H9 (cell line): ENCODE data around the gene SDK1. TPM values are rescaled to one million over a fixed set of nuclear protein-coding genes. Genes with fewer than 3 reads are reported as not detected.

Source experiments
- DNase-seq: peaks from one replicate; pipeline ENCODE4 v3.0.0-alpha.2; 2017
- H2AFZ ChIP-seq: one replicate; pipeline ENCODE4 v1.6.1; 2013; ENCODE audit warnings: mild to moderate bottlenecking, low read length, control low read depth, moderate library complexity
- H2AK5ac ChIP-seq: 2 replicates; pipeline ENCODE4 v1.6.1; 2013; ENCODE audit warnings: low read length, control low read depth, mixed read lengths; ENCODE audit not compliant: insufficient read length
- H2BK120ac ChIP-seq: one replicate; pipeline ENCODE4 v1.6.1; 2013; ENCODE audit warnings: low read depth, mild to moderate bottlenecking, low read length, control low read depth, inconsistent platforms; ENCODE audit not compliant: poor library complexity, severe bottlenecking
- H2BK12ac ChIP-seq: 2 replicates; pipeline ENCODE4 v1.6.1; 2013; ENCODE audit warnings: low read length, control low read depth, mixed read lengths, low read depth; ENCODE audit not compliant: insufficient read length
- H2BK15ac ChIP-seq: 2 replicates; pipeline ENCODE4 v1.6.1; 2013; ENCODE audit warnings: low read depth, low read length, control low read depth
- H2BK20ac ChIP-seq: one replicate; pipeline ENCODE4 v1.6.1; 2013; ENCODE audit warnings: low read depth, mild to moderate bottlenecking, low read length, control low read depth, inconsistent platforms; ENCODE audit not compliant: poor library complexity, severe bottlenecking
- H2BK5ac ChIP-seq: 2 replicates; pipeline ENCODE4 v1.6.1; 2013; ENCODE audit warnings: low read length, control low read depth, mixed read lengths; ENCODE audit not compliant: insufficient read length
- H3K14ac ChIP-seq: 2 replicates; pipeline ENCODE4 v1.6.1; 2013; ENCODE audit warnings: low read length, control low read depth; ENCODE audit not compliant: insufficient read depth
- H3K18ac ChIP-seq: 2 replicates; pipeline ENCODE4 v1.6.1; 2013; ENCODE audit warnings: low read depth, mild to moderate bottlenecking, mixed read lengths, low read length, control low read depth; ENCODE audit not compliant: insufficient read length
- H3K23ac ChIP-seq: 2 replicates; pipeline ENCODE4 v1.6.1; 2013; ENCODE audit warnings: low read length, control low read depth, mixed read lengths, low read depth; ENCODE audit not compliant: insufficient read length
- H3K23me2 ChIP-seq: 2 replicates; pipeline ENCODE4 v1.6.1; 2013; ENCODE audit warnings: low read depth, mild to moderate bottlenecking, mixed read lengths, low read length, control low read depth; ENCODE audit not compliant: insufficient read length, poor library complexity, severe bottlenecking
- H3K27ac ChIP-seq: 2 replicates; pipeline ENCODE4 v1.5.1; 2013; ENCODE audit warnings: low read length, control low read depth, mixed read lengths, low read depth; ENCODE audit not compliant: insufficient read length
- H3K27me3 ChIP-seq: 2 replicates; pipeline ENCODE4 v1.6.1; 2013; ENCODE audit warnings: low read length, control low read depth, inconsistent platforms; ENCODE audit not compliant: insufficient read depth
- H3K4ac ChIP-seq: 2 replicates; pipeline ENCODE4 v1.6.1; 2013; ENCODE audit warnings: low read depth, mild to moderate bottlenecking, control low read depth, inconsistent platforms, low read length, moderate library complexity
- H3K4me1 ChIP-seq: 2 replicates; pipeline ENCODE4 v1.6.1; 2013; ENCODE audit warnings: low read length, control low read depth, inconsistent platforms; ENCODE audit not compliant: insufficient read depth
- H3K4me2 ChIP-seq: 2 replicates; pipeline ENCODE4 v1.6.1; 2013; ENCODE audit warnings: low read length, control low read depth, mixed read lengths; ENCODE audit not compliant: insufficient read length, insufficient read depth
- H3K56ac ChIP-seq: 2 replicates; pipeline ENCODE4 v1.6.1; 2013; ENCODE audit warnings: low read depth, mild to moderate bottlenecking, mixed read lengths, low read length, control low read depth; ENCODE audit not compliant: insufficient read length
- H3K79me1 ChIP-seq: 2 replicates; pipeline ENCODE4 v1.6.1; 2013; ENCODE audit warnings: low read depth, mild to moderate bottlenecking, moderate library complexity, low read length, control low read depth, inconsistent platforms; ENCODE audit not compliant: insufficient read depth, poor library complexity, severe bottlenecking
- H3K79me2 ChIP-seq: 2 replicates; pipeline ENCODE4 v1.6.1; 2013; ENCODE audit warnings: low read length, control low read depth, inconsistent platforms; ENCODE audit not compliant: insufficient read depth
- H3K9ac ChIP-seq: 2 replicates; pipeline ENCODE4 v1.6.1; 2013; ENCODE audit warnings: low read length, control low read depth, mixed read lengths; ENCODE audit not compliant: insufficient read length; ENCODE audit errors: extremely low read depth
- H3K9me3 ChIP-seq: one replicate; pipeline ENCODE4 v1.6.1; 2013; ENCODE audit warnings: low read depth, low read length, inconsistent platforms; ENCODE audit not compliant: control insufficient read depth
- H3T11ph ChIP-seq: one replicate; pipeline ENCODE4 v1.6.1; 2013; ENCODE audit warnings: mild to moderate bottlenecking, low read length, control low read depth, inconsistent platforms
- H4K20me1 ChIP-seq: one replicate; pipeline ENCODE4 v1.6.1; 2013; ENCODE audit not compliant: control insufficient read depth, insufficient read length, insufficient read depth
- H4K5ac ChIP-seq: 2 replicates; pipeline ENCODE4 v1.6.1; 2013; ENCODE audit warnings: low read depth, mild to moderate bottlenecking, mixed read lengths, low read length, control low read depth; ENCODE audit not compliant: insufficient read length
- H4K8ac ChIP-seq: replicated peaks from 2 replicates; pipeline ENCODE4 v1.6.1; 2013; ENCODE audit warnings: low read length, control low read depth, mixed read lengths, low read depth; ENCODE audit not compliant: insufficient read length
- H4K91ac ChIP-seq: 2 replicates; pipeline ENCODE4 v1.6.1; 2013; ENCODE audit warnings: low read depth, mild to moderate bottlenecking, moderate library complexity, mixed read lengths, low read length, control low read depth; ENCODE audit not compliant: insufficient read length
- H3K27ac Mint-ChIP-seq, 3 experiments: 2 replicates in 2 of 3; 3 replicates in 1 of 3; pipeline ENCODE4 v1.8.0; 2020 to 2021; ENCODE audit warnings: mixed read lengths in 3 of 3, mild to moderate bottlenecking in 1 of 3, moderate library complexity in 1 of 3
- H3K27me3 Mint-ChIP-seq: 2 replicates; pipeline ENCODE4 v1.8.0; 2021; ENCODE audit warnings: low read depth, mild to moderate bottlenecking, moderate library complexity, mixed read lengths
- H3K36me3 Mint-ChIP-seq, 3 experiments: 2 replicates in 2 of 3; 3 replicates in 1 of 3; pipeline ENCODE4 v1.8.0; 2020 to 2021; ENCODE audit warnings: low read depth in 3 of 3, mixed read lengths in 3 of 3; ENCODE audit not compliant: insufficient read depth in 1 of 3
- H3K4me1 Mint-ChIP-seq, 2 experiments: 2 replicates each; pipeline ENCODE4 v1.8.0; 2020; ENCODE audit warnings: mixed read lengths in 2 of 2
- H3K4me3 Mint-ChIP-seq, 2 experiments: 2 replicates in 1 of 2; 3 replicates in 1 of 2; pipeline ENCODE4 v1.8.0; 2020 to 2021; ENCODE audit warnings: mild to moderate bottlenecking in 2 of 2, mixed read lengths in 2 of 2, moderate library complexity in 1 of 2
- H3K9me3 Mint-ChIP-seq, 2 experiments: 2 replicates in 1 of 2; 3 replicates in 1 of 2; pipeline ENCODE4 v1.8.0; 2020; ENCODE audit warnings: mild to moderate bottlenecking in 2 of 2, mixed read lengths in 2 of 2, moderate library complexity in 1 of 2
- CTCF ChIP-seq: fragments of 200-600 bp; sonication (generic); conservative IDR thresholded peaks from 3 replicates; pipeline ENCODE4 v1.8.0; 2021; ENCODE audit warnings: antibody characterized with exemption, mild to moderate bottlenecking
- WGBS: extraction: QIAGEN DNeasy Blood & Tissue Kit; methylation state at CpG from one replicate; pipeline ENCODE4 v1.1.7; 2013; ENCODE audit warnings: missing lambda C conversion rate, low lambda C conversion rate, mixed read lengths; ENCODE audit not compliant: insufficient read length; ENCODE audit errors: extremely low coverage; 5-methylcytosine and 5-hydroxymethylcytosine counted together
- total RNA-seq: library from RNA; stranded (reverse); gene quantifications from 2 replicates; pipeline ENCODE4 v1.2.1, GENCODE V29; 2021

Gene SDK1
- total RNA-seq, 1 experiment from 2014 or later = 8.7 TPM

DNA sequence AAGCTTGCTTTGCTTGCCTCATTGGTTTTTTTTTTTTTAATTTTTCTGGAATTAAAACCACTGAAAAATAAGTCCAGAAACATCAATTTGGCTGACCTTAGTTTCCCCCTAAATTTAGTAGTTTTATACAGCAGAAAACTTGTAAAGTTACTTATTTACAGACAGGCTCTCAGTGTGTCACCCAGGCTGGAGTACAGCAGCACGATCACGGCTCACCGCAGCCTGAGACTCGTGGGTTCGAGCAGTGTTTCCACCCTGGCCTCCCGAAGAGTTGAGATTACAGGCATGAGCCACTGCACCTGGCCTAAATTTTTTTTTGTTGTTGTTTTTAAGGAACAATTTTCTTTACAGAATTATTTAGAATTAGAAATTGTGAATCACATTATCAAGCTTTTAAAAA, 250.5 kb downstream of the SDK1 start:
- Histone ChIP-seq H3K27ac (no peak overlapping the region), H3K9me3 (no peaks in the 10 kb centered on the region), H2BK15ac (no peak overlapping the region), H3K14ac (no peak overlapping the region), H4K8ac (no peak overlapping the region), H3K79me1 (no peaks in the 10 kb centered on the region), H3K79me2 (no peaks in the 10 kb centered on the region), H3K9ac (no peak overlapping the region), H3K56ac (no peak overlapping the region), H3K27me3 (no peaks in the 10 kb centered on the region), H2AK5ac (no peak overlapping the region), H3K18ac (no peak overlapping the region), H3K4me2 (no peak overlapping the region), H4K20me1 (no peaks in the 10 kb centered on the region), H2AFZ (no peak overlapping the region), H2BK120ac (no peak overlapping the region), H4K5ac (no peak overlapping the region), H3K4me1 (no peaks in the 10 kb centered on the region; the same call in 1 of the 2 replicates), H2BK5ac (no peak overlapping the region), H4K91ac (no peak overlapping the region), H3K23me2 (no peaks in the 10 kb centered on the region), H2BK20ac (no peak overlapping the region), H2BK12ac (no peak overlapping the region), H3T11ph (no peak overlapping the region), H3K23ac (no peak overlapping the region), H3K4ac (no peak overlapping the region)
- no peak for DNase-seq
- Mint-ChIP-seq H3K9me3 (peaks cover 10 to 22% of the 10 kb centered on the region in 2 experiments; a peak in 4 of 5 replicates), H3K27ac (no peak overlapping the region), H3K27me3 (no peaks in the 10 kb centered on the region), H3K4me1 (peaks cover 30 to 35% of the 10 kb centered on the region in 2 experiments), H3K36me3 (peaks cover 3 to 16% (median 8%) of the 10 kb centered on the region in 3 experiments; a peak in 5 of 7 replicates), H3K4me3 (no peak overlapping the region)
- no CpG with 5 or more reads among the region's 6 CpGs for WGBS
- TF ChIP-seq CTCF = no peak
